ENCODE measurements around the gene CCSER1. TPM values are rescaled to one million over a fixed set of nuclear protein-coding genes. Genes with fewer than 3 reads are reported as not detected.

CCSER1 gene
- polyA plus RNA-seq, 1 donor from 2014 or later = 20.8 TPM

DNA sequence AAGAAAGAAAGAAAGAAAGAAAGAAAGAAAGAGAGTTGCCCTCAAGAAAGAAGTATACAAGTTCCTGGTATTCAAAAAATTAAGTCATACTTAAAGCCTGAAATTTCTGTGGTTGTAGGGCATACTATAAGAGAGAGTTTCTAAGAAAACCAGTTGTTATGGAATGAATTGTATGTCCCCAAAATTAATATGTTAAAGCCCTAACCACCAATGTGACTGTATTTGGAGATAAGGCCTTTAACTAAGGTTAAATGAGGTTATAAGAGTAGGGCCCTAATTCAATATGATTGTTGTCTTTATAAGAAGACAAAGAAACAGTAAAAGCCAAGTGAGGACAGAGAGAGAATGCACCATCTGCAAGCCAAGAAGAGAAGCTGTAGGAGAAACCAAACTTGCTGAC is 521.1 kb downstream of the CCSER1 start:
- Histone ChIP-seq H2AFZ (ENCODE audit: low read depth, low read length) (no peak overlapping the region), H3K9ac (ENCODE audit: low read length) (no peak overlapping the region), H3K9me3 (ENCODE audit: low read length) (no peaks in the 10 kb centered on the region), H3K27ac (ENCODE audit: low read length) (no peak overlapping the region), H3K79me2 (replicated peaks; ENCODE audit: insufficient read depth, low read length) (no peaks in the 10 kb centered on the region), H3F3A (ENCODE audit: insufficient read depth, low read length, poor library complexity, severe bottlenecking) (no peaks in the 10 kb centered on the region), H4K20me1 (ENCODE audit: insufficient read depth) (no peaks in the 10 kb centered on the region), H3K36me3 (ENCODE audit: insufficient read depth, low read length) (no peaks in the 10 kb centered on the region), H3K4me3 (ENCODE audit: low read length) (no peak overlapping the region), H3K9me2 (ENCODE audit: insufficient read depth, low read length) (no peaks in the 10 kb centered on the region), H3K27me3 (ENCODE audit: insufficient read depth, low read depth, low read length) (no peaks in the 10 kb centered on the region), H3K4me2 (ENCODE audit: low read length) (no peak overlapping the region)
- TF ChIP-seq RAD21 (conservative IDR thresholded peaks at IDR 0.05) (no peak), EP300 (conservative IDR thresholded peaks at IDR 0.05; ENCODE audit: poor library complexity, severe bottlenecking) (no peak), SMC3 (conservative IDR thresholded peaks at IDR 0.05; ENCODE audit: poor library complexity) (no peak), EZH2 (IDR thresholded peaks at IDR 0.05; ENCODE audit: borderline replicate concordance, insufficient read depth, low read length, poor library complexity, severe bottlenecking) (no peak), POLR2AphosphoS5 (IDR thresholded peaks at IDR 0.05) (no peak), CTCF (IDR thresholded peaks at IDR 0.05; ENCODE audit: poor library complexity, severe bottlenecking) (no peak), TAF1 (IDR thresholded peaks at IDR 0.05; ENCODE audit: low read depth) (no peak), MXI1 (conservative IDR thresholded peaks at IDR 0.05; ENCODE audit: poor library complexity, severe bottlenecking) (no peak), REST (IDR thresholded peaks at IDR 0.05; ENCODE audit: borderline replicate concordance) (no peak)

DNA sequence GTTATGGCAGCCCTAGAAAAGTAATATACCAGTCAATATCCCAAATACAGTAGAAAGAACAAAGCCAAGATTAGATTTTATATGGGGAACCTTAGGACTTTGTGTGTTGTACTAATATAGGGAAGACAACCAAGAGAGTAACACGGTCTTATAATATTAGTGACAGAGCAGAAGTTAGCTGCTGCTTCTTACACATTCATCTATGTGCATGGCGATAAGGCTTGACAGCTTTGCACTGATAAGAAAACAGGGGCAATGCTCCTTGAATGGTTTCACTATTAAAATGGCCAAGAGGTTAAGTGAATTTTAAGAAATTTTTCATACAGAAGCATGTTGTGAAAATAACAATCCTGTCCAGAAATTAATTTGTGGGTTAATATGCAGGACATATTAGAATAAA is 521.6 kb downstream of the CCSER1 start:
- Histone ChIP-seq H4K20me1 (ENCODE audit: insufficient read depth) (no peaks in the 10 kb centered on the region), H3K9me2 (ENCODE audit: insufficient read depth, low read length) (no peaks in the 10 kb centered on the region), H2AFZ (ENCODE audit: low read depth, low read length) (no peak overlapping the region), H3K27me3 (ENCODE audit: insufficient read depth, low read depth, low read length) (no peaks in the 10 kb centered on the region), H3K9ac (ENCODE audit: low read length) (no peak overlapping the region), H3K79me2 (replicated peaks; ENCODE audit: insufficient read depth, low read length) (no peaks in the 10 kb centered on the region), H3K27ac (ENCODE audit: low read length) (no peak overlapping the region), H3K9me3 (ENCODE audit: low read length) (no peaks in the 10 kb centered on the region), H3K36me3 (ENCODE audit: insufficient read depth, low read length) (no peaks in the 10 kb centered on the region), H3K4me2 (ENCODE audit: low read length) (no peak overlapping the region), H3F3A (ENCODE audit: insufficient read depth, low read length, poor library complexity, severe bottlenecking) (no peaks in the 10 kb centered on the region), H3K4me3 (ENCODE audit: low read length) (no peak overlapping the region)
- TF ChIP-seq POLR2AphosphoS5 (IDR thresholded peaks at IDR 0.05) (no peak), MXI1 (conservative IDR thresholded peaks at IDR 0.05; ENCODE audit: poor library complexity, severe bottlenecking) (no peak), CTCF (IDR thresholded peaks at IDR 0.05; ENCODE audit: poor library complexity, severe bottlenecking) (no peak), REST (IDR thresholded peaks at IDR 0.05; ENCODE audit: borderline replicate concordance) (no peak), TAF1 (IDR thresholded peaks at IDR 0.05; ENCODE audit: low read depth) (no peak)

All from neural cell (in vitro differentiated cells).